ENCODE measurements around the gene ERCC5.

- TF ChIP-seq POLR2A (IDR thresholded peaks at IDR 0.05) (no peak), POLR2AphosphoS5 (IDR thresholded peaks at IDR 0.05) (no peak)
- TF ChIP-seq, protein P1, sequence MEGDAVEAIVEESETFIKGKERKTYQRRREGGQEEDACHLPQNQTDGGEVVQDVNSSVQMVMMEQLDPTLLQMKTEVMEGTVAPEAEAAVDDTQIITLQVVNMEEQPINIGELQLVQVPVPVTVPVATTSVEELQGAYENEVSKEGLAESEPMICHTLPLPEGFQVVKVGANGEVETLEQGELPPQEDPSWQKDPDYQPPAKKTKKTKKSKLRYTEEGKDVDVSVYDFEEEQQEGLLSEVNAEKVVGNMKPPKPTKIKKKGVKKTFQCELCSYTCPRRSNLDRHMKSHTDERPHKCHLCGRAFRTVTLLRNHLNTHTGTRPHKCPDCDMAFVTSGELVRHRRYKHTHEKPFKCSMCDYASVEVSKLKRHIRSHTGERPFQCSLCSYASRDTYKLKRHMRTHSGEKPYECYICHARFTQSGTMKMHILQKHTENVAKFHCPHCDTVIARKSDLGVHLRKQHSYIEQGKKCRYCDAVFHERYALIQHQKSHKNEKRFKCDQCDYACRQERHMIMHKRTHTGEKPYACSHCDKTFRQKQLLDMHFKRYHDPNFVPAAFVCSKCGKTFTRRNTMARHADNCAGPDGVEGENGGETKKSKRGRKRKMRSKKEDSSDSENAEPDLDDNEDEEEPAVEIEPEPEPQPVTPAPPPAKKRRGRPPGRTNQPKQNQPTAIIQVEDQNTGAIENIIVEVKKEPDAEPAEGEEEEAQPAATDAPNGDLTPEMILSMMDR (IDR thresholded peaks at IDR 0.05 in 8 of 11, conservative IDR thresholded peaks at IDR 0.05 in 3 of 11), result peak in 1 of 11 experiments; percentile 4
Observed at GRCh38 chr13:102814025-102814607, 31.7 kb upstream of the ERCC5 start.

All from spleen (tissue), 7 donors.